Osteocyte (in vitro differentiated cells): ENCODE results near the gene DNAH5. TPM values are rescaled to one million over a fixed set of nuclear protein-coding genes. Genes with fewer than 3 reads are reported as not detected.
"Not testable (repeated sequence)": the region's sequence is repeated elsewhere in the genome, so short reads cannot be mapped to it uniquely, and the experiment has no call there.

Source experiments
- DNase-seq: peaks from one replicate; pipeline ENCODE4 v3.0.0; 2021; ENCODE audit warnings: mixed read lengths; ENCODE audit not compliant: unreplicated experiment; ENCODE audit errors: extremely low spot score
- H3K27ac Mint-ChIP-seq: one replicate; pipeline ENCODE4 v1.8.0; 2021; ENCODE audit warnings: mild to moderate bottlenecking, mixed read lengths; ENCODE audit not compliant: unreplicated experiment
- H3K27me3 Mint-ChIP-seq: one replicate; pipeline ENCODE4 v1.8.0; 2021; ENCODE audit warnings: mixed read lengths; ENCODE audit not compliant: unreplicated experiment
- H3K36me3 Mint-ChIP-seq: one replicate; pipeline ENCODE4 v1.8.0; 2021; ENCODE audit warnings: mixed read lengths; ENCODE audit not compliant: unreplicated experiment
- H3K4me1 Mint-ChIP-seq: one replicate; pipeline ENCODE4 v1.8.0; 2021; ENCODE audit warnings: mixed read lengths; ENCODE audit not compliant: unreplicated experiment
- H3K4me3 Mint-ChIP-seq: one replicate; pipeline ENCODE4 v1.8.0; 2021; ENCODE audit warnings: mild to moderate bottlenecking, moderate library complexity, mixed read lengths; ENCODE audit not compliant: unreplicated experiment
- H3K9me3 Mint-ChIP-seq: one replicate; pipeline ENCODE4 v1.8.0; 2021; ENCODE audit warnings: mixed read lengths; ENCODE audit not compliant: unreplicated experiment
- CTCF ChIP-seq: fragments of 200-600 bp; sonication (generic); IDR thresholded peaks from 2 replicates; pipeline ENCODE4 v1.5.0; 2021; ENCODE audit warnings: antibody characterized with exemption, mild to moderate bottlenecking, moderate library complexity
- total RNA-seq: library from RNA; stranded (reverse); gene quantifications from 2 replicates; pipeline ENCODE4 v1.2.1, GENCODE V29; 2021

DNAH5 gene
- total RNA-seq, 1 donor from 2014 or later, result 0.21 TPM

GRCh38 chr5:13809921-13810320 lies 134.6 kb downstream of the DNAH5 start:
- no peak overlapping the region for H3K4me3 Mint-ChIP-seq
- DNase-seq, result no peak
- H3K27ac Mint-ChIP-seq, result no peak overlapping the region
- peaks cover 7% of the 10 kb centered on the region for H3K27me3 Mint-ChIP-seq
- no peak for TF ChIP-seq CTCF
- H3K9me3 Mint-ChIP-seq, result no peaks in the 10 kb centered on the region
- no peaks in the 10 kb centered on the region for H3K36me3 Mint-ChIP-seq
- no peaks in the 10 kb centered on the region for H3K4me1 Mint-ChIP-seq

- no peak for DNase-seq
- Mint-ChIP-seq H3K36me3 (no peaks in the 10 kb centered on the region), H3K4me1 (no peaks in the 10 kb centered on the region), H3K27ac (no peak overlapping the region), H3K9me3 (no peaks in the 10 kb centered on the region), H3K27me3 (no peaks in the 10 kb centered on the region), H3K4me3 (no peak overlapping the region)
- TF ChIP-seq CTCF, result no peak
Measured at GRCh38 chr5:13804336-13804735, 140.2 kb downstream of the DNAH5 start.

- H3K9me3 Mint-ChIP-seq, DNase-seq, H3K27me3 Mint-ChIP-seq, H3K4me1 Mint-ChIP-seq, H3K27ac Mint-ChIP-seq, H3K4me3 Mint-ChIP-seq, H3K36me3 Mint-ChIP-seq: not testable (repeated sequence)
Measured at GRCh38 chr5:13798569-13798968, 145.9 kb downstream of the DNAH5 start.

- no peak for DNase-seq
- Mint-ChIP-seq H3K27me3 (no peaks in the 10 kb centered on the region), H3K9me3 (no peaks in the 10 kb centered on the region), H3K4me1 (no peaks in the 10 kb centered on the region), H3K27ac (no peak overlapping the region), H3K36me3 (no peaks in the 10 kb centered on the region), H3K4me3 (no peak overlapping the region)
- no peak for TF ChIP-seq CTCF
Measured at GRCh38 chr5:13785781-13786415, 158.6 kb downstream of the DNAH5 start.

GRCh38 chr5:13783726-13784125 lies 160.8 kb downstream of the DNAH5 start:
- no peak for DNase-seq
- Mint-ChIP-seq H3K9me3 (no peaks in the 10 kb centered on the region), H3K27me3 (no peaks in the 10 kb centered on the region), H3K4me1 (no peaks in the 10 kb centered on the region), H3K4me3 (no peak overlapping the region), H3K27ac (no peak overlapping the region), H3K36me3 (no peaks in the 10 kb centered on the region)
- no peak for TF ChIP-seq CTCF

- H3K4me1 Mint-ChIP-seq, result no peaks in the 10 kb centered on the region
- no peaks in the 10 kb centered on the region for H3K9me3 Mint-ChIP-seq
- H3K4me3 Mint-ChIP-seq, result no peak overlapping the region
- TF ChIP-seq CTCF, result no peak
- H3K27ac Mint-ChIP-seq, result no peak overlapping the region
- no peak for DNase-seq
- peaks cover 2% of the 10 kb centered on the region for H3K27me3 Mint-ChIP-seq
- H3K36me3 Mint-ChIP-seq, result no peaks in the 10 kb centered on the region
Measured at GRCh38 chr5:13780081-13780480, 164.4 kb downstream of the DNAH5 start.
